SK-N-SH (cell line): ENCODE measurements around the gene JAKMIP1.

Experiments used
- JUND ChIP-seq: IDR thresholded peaks from 2 replicates; pipeline ENCODE4 v1.4.0; 2012
- RAD21 ChIP-seq: IDR thresholded peaks from 2 replicates; pipeline ENCODE4 v1.6.1; 2012; ENCODE audit warnings: mild to moderate bottlenecking, low read length
- SIN3A ChIP-seq: IDR thresholded peaks from 2 replicates; pipeline ENCODE4 v1.6.1; 2012; ENCODE audit warnings: low read depth, mild to moderate bottlenecking, low read length, moderate library complexity, borderline replicate concordance
- TF ChIP-seq, protein P1 (sequence below): fragments of 200-600 bp; sonication (generic); IDR thresholded peaks from 2 replicates; pipeline ENCODE4 v1.6.1; 2017; ENCODE audit warnings: antibody characterized with exemption, mild to moderate bottlenecking, moderate library complexity
- TF ChIP-seq, protein P2 (sequence below): fragments of 150-350 bp; IDR thresholded peaks from 2 replicates; pipeline ENCODE4 v1.6.1; 2017; ENCODE audit warnings: antibody characterized with exemption, low read length, low read depth, borderline replicate concordance
- TF ChIP-seq, protein P3 (sequence below): IDR thresholded peaks from 2 replicates; pipeline ENCODE4; 2012

DNA sequence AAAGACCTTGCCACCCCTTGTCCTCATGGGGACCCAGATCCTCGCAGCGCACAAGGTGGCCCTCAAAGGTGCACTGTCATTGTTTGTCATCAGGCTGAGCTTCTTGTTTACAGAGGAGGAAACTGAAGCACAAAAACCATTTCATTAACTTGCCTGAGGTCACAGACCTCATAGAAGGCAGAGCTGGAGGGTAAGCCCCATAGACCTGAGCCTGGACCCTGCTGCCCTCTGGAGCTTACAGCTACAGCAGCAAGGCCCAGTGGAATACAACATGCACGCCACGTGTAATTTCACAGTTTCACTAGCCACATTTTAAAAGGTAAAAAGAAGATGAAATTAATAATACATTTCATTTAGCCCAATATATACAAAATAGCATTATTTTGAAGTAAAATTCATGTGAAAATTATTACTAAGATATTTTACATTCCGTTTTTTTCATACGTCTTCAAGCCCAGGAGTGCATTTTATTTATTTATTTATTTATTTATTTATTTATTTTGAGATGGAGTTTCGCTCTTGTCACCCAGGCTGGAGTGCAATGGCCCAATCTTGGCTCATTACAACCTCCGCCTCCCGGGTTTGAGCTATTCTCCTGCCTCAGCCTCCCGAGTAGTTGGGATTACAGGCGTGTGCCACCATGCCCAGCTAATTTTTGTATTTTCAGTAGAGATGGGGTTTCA lies 8.8 kb downstream of the JAKMIP1 start:
- TF ChIP-seq, protein P1, sequence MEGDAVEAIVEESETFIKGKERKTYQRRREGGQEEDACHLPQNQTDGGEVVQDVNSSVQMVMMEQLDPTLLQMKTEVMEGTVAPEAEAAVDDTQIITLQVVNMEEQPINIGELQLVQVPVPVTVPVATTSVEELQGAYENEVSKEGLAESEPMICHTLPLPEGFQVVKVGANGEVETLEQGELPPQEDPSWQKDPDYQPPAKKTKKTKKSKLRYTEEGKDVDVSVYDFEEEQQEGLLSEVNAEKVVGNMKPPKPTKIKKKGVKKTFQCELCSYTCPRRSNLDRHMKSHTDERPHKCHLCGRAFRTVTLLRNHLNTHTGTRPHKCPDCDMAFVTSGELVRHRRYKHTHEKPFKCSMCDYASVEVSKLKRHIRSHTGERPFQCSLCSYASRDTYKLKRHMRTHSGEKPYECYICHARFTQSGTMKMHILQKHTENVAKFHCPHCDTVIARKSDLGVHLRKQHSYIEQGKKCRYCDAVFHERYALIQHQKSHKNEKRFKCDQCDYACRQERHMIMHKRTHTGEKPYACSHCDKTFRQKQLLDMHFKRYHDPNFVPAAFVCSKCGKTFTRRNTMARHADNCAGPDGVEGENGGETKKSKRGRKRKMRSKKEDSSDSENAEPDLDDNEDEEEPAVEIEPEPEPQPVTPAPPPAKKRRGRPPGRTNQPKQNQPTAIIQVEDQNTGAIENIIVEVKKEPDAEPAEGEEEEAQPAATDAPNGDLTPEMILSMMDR, result no peak
- TF ChIP-seq RAD21, result peak; percentile 50
- TF ChIP-seq, protein P2, sequence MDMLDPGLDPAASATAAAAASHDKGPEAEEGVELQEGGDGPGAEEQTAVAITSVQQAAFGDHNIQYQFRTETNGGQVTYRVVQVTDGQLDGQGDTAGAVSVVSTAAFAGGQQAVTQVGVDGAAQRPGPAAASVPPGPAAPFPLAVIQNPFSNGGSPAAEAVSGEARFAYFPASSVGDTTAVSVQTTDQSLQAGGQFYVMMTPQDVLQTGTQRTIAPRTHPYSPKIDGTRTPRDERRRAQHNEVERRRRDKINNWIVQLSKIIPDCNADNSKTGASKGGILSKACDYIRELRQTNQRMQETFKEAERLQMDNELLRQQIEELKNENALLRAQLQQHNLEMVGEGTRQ, result no peak
- TF ChIP-seq, protein P3, sequence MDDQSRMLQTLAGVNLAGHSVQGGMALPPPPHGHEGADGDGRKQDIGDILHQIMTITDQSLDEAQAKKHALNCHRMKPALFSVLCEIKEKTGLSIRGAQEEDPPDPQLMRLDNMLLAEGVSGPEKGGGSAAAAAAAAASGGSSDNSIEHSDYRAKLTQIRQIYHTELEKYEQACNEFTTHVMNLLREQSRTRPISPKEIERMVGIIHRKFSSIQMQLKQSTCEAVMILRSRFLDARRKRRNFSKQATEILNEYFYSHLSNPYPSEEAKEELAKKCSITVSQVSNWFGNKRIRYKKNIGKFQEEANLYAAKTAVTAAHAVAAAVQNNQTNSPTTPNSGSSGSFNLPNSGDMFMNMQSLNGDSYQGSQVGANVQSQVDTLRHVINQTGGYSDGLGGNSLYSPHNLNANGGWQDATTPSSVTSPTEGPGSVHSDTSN, result no peak
- no peak for TF ChIP-seq JUND
- TF ChIP-seq SIN3A, result no peak
